Right forelimb (tissue), 1 donor: ENCODE data around the gene PNPLA7.
"Not testable (repeated sequence)": the region's sequence is repeated elsewhere in the genome, so short reads cannot be mapped to it uniquely, and the experiment has no call there.

Source experiments
- DNase-seq: peaks from one replicate; pipeline ENCODE4 v3.0.0-alpha.2; 2018

Gene PNPLA7

GRCh38 chr9:137459152-137459600 is 91.0 kb downstream of the PNPLA7 start, which contains the start of gene NSMF:
Gene NSMF (minus strand): TSS chr9:137459334. CDS start chr9:137459102, 232 bp downstream.
- DNase-seq = peak; percentile 95

- peak; percentile 58 for DNase-seq
These were observed 91.7 kb downstream of the PNPLA7 start for GRCh38 chr9:137458194-137459151.

- DNase-seq = peak; percentile 46
These were observed 92.6 kb downstream of the PNPLA7 start for GRCh38 chr9:137457406-137458193.

- DNase-seq = peak; percentile 39
These were observed 93.3 kb downstream of the PNPLA7 start for GRCh38 chr9:137456864-137457405.

GRCh38 chr9:137456061-137456863 is 93.9 kb downstream of the PNPLA7 start:
- DNase-seq = peak; percentile 41

GRCh38 chr9:137455359-137455991 is 94.7 kb downstream of the PNPLA7 start:
- DNase-seq = peak; percentile 41

- peak; percentile 52 for DNase-seq
These were observed 95.4 kb downstream of the PNPLA7 start for GRCh38 chr9:137454597-137455358.

- peak; percentile 68 for DNase-seq
These were observed 96.0 kb downstream of the PNPLA7 start for GRCh38 chr9:137454145-137454596.

GRCh38 chr9:137453643-137454081 is 96.5 kb downstream of the PNPLA7 start:
- DNase-seq = peak; percentile 76

GRCh38 chr9:137452761-137453642 is 97.2 kb downstream of the PNPLA7 start:
- no peak for DNase-seq

- DNase-seq = no peak
These were observed 98.0 kb downstream of the PNPLA7 start for GRCh38 chr9:137452006-137452760.

- DNase-seq = not testable (repeated sequence)
These were observed 98.8 kb downstream of the PNPLA7 start for GRCh38 chr9:137451264-137452005.

- not testable (repeated sequence) for DNase-seq
These were observed 99.5 kb downstream of the PNPLA7 start for GRCh38 chr9:137450539-137451222.

- no peak for DNase-seq
These were observed 100.2 kb downstream of the PNPLA7 start for GRCh38 chr9:137449931-137450538.

GRCh38 chr9:137449081-137449844 is 100.9 kb downstream of the PNPLA7 start:
- DNase-seq = no peak

- DNase-seq = no peak
These were observed 101.6 kb downstream of the PNPLA7 start for GRCh38 chr9:137448602-137448962.
